GM12878 (cell line): ENCODE measurements around the gene ITGA7. TPM values are rescaled to one million over a fixed set of nuclear protein-coding genes. Genes with fewer than 3 reads are reported as not detected.

Experiments used
- ATAC-seq: fragments of 200-7000 bp; cut with Tn5 transposase; 3 replicates; pipeline ENCODE4 v1.9.1; 2020; ENCODE audit warnings: mild to moderate bottlenecking, moderate library complexity
- BruUV-seq: library from RNA; stranded (reverse); fragments of 400-500 nt; replicated peaks from 2 replicates; lab custom pipeline; 2021; lab: Mats Ljungman, UMichigan
- CTCF ChIA-PET: fragments of 300-600 bp; sonication (Branson Sonifier 250); formaldehyde crosslinking; extraction: SDS; loops from one replicate; lab custom pipeline; 2021; ENCODE audit warnings: inconsistent platforms; lab: Yijun Ruan, JAX
- POLR2A ChIA-PET: fragments of 350-600 bp; formaldehyde crosslinking; extraction: SDS; loops from one replicate; lab custom pipeline; 2021; ENCODE audit warnings: inconsistent platforms; lab: Charles Lee
- RAD21 ChIA-PET: fragments of 300-600 bp; sonication (Branson Sonifier 250); formaldehyde crosslinking; loops from one replicate; lab custom pipeline; 2023; ENCODE audit warnings: antibody characterized with exemption; ENCODE audit not compliant: unreplicated experiment; lab: Charles Lee
- SMC1A ChIA-PET: fragments of 300-600 bp; sonication (Branson Sonifier 250); formaldehyde crosslinking; loops from one replicate; lab custom pipeline; 2023; ENCODE audit not compliant: unreplicated experiment, uncharacterized antibody; lab: Charles Lee
- DNase-seq: peaks from one replicate; pipeline ENCODE4 v3.0.0-alpha.2; 2011; ENCODE audit warnings: low read depth, low spot score
- FAIRE-seq: peaks from 3 replicates; lab custom pipeline; 2011; peaks lifted over from hg19 to GRCh38; lab: Jason Lieb, UNC
- H2AFZ ChIP-seq: 2 replicates; pipeline ENCODE4 v1.6.0; 2011; ENCODE audit warnings: low read depth, low read length, control low read depth; ENCODE audit not compliant: control insufficient read depth
- H3K27ac ChIP-seq: 2 replicates; pipeline ENCODE4 v1.5.1; 2011; ENCODE audit warnings: control low read depth; ENCODE audit not compliant: control insufficient read depth, insufficient read depth
- H3K27me3 ChIP-seq, 2 experiments: replicated peaks in 1 of 2; 2 replicates each; pipeline versions ENCODE4 v1.6.0 to v1.6.1; 2011; ENCODE audit warnings: low read length in 1 of 2; ENCODE audit not compliant: control insufficient read depth in 2 of 2, insufficient read depth in 2 of 2
- H3K36me3 ChIP-seq, 2 experiments: 2 replicates each; pipeline ENCODE4 v1.5.1; 2011; ENCODE audit warnings: low read length in 1 of 2; ENCODE audit not compliant: control insufficient read depth in 2 of 2, insufficient read depth in 2 of 2
- H3K4me1 ChIP-seq: 2 replicates; pipeline ENCODE4 v1.6.1; 2011; ENCODE audit warnings: mild to moderate bottlenecking, low read length, moderate library complexity, mixed read lengths; ENCODE audit not compliant: control insufficient read depth, insufficient read depth
- H3K4me2 ChIP-seq: 2 replicates; pipeline ENCODE4 v1.6.0; 2011; ENCODE audit warnings: control low read depth; ENCODE audit not compliant: control insufficient read depth, insufficient read depth
- H3K4me3 ChIP-seq: fragments of 200-600 bp; sonication (generic); 2 replicates; pipeline ENCODE4 v1.5.1; 2016
- H3K79me2 ChIP-seq: 2 replicates; pipeline ENCODE4 v1.6.0; 2011; ENCODE audit warnings: low read length; ENCODE audit not compliant: control insufficient read depth, insufficient read depth
- H3K9ac ChIP-seq: 2 replicates; pipeline ENCODE4 v1.8.0; 2011; ENCODE audit warnings: low read length, control low read depth, mixed read lengths; ENCODE audit not compliant: control insufficient read depth, insufficient read depth
- H3K9me3 ChIP-seq: replicated peaks from 3 replicates; pipeline ENCODE4 v1.5.1; 2011; ENCODE audit warnings: mild to moderate bottlenecking, low read length; ENCODE audit not compliant: control insufficient read depth, insufficient read depth
- H4K20me1 ChIP-seq: 2 replicates; pipeline ENCODE4 v1.6.0; 2011; ENCODE audit not compliant: control insufficient read depth, insufficient read depth
- FOXK2 ChIP-seq: fragments of 450-650 bp; IDR thresholded peaks from 2 replicates; pipeline ENCODE4 v1.6.1; 2017; ENCODE audit warnings: mild to moderate bottlenecking, moderate library complexity
- FOXM1 ChIP-seq: IDR thresholded peaks from 2 replicates; pipeline ENCODE4 v1.6.1; 2012; ENCODE audit warnings: low read depth, mild to moderate bottlenecking, inconsistent platforms, low read length, moderate library complexity
- MTA2 ChIP-seq: fragments of 450-650 bp; IDR thresholded peaks from 2 replicates; pipeline ENCODE4 v1.6.1; 2016; ENCODE audit warnings: low read depth, mild to moderate bottlenecking, moderate library complexity
- NBN ChIP-seq: fragments of 450-650 bp; IDR thresholded peaks from 2 replicates; pipeline ENCODE4 v1.6.1; 2016
- SIX5 ChIP-seq: IDR thresholded peaks from 2 replicates; pipeline ENCODE4 v1.6.1; 2011; ENCODE audit warnings: mild to moderate bottlenecking, low read depth, low read length, moderate library complexity; ENCODE audit not compliant: severe bottlenecking
- ZNF207 ChIP-seq: fragments of 450-650 bp; IDR thresholded peaks from 2 replicates; pipeline ENCODE4 v1.6.1; 2014; ENCODE audit warnings: antibody characterized with exemption, mild to moderate bottlenecking, borderline replicate concordance
- ZNF217 ChIP-seq: fragments of 450-650 bp; IDR thresholded peaks from 2 replicates; pipeline ENCODE4 v1.6.1; 2017; ENCODE audit warnings: antibody characterized with exemption, mild to moderate bottlenecking
- ZNF384 ChIP-seq: IDR thresholded peaks from 2 replicates; pipeline ENCODE4 v1.6.1; 2012; ENCODE audit warnings: low read depth, mild to moderate bottlenecking, low read length, improper control_type of control experiment, borderline replicate concordance
- WGBS: methylation state at CpG from one replicate; pipeline ENCODE4 v1.1.6; 2016; ENCODE audit warnings: low lambda C conversion rate; ENCODE audit not compliant: insufficient replicate concordance, insufficient coverage; ENCODE audit errors: missing lambda C conversion rate; 5-methylcytosine and 5-hydroxymethylcytosine counted together
- in situ Hi-C: fragments of 300-500 bp; cut with MboI; formaldehyde crosslinking; loops from 9 replicates; pipeline ENCODE4 v1.14.3; 2018; ENCODE audit warnings: mixed read lengths
- intact Hi-C: fragments of 100-400 bp; cut with micrococcal nuclease; formaldehyde crosslinking; loops from one replicate; pipeline ENCODE4 v1.14.2; 2022; ENCODE audit not compliant: unreplicated experiment
- polyA plus RNA-seq, 11 experiments: library from polyadenylated mRNA; depleted of rRNA in 4 of 11; unstranded in 6 of 11; stranded (reverse) in 5 of 11; fragments of >200 nt; fragmentation: Nextera tagmentation in 4 of 11; fragmentation: Illumina TruSeq in 1 of 11; extraction: Ambion mirVana in 4 of 11; extraction: Trizol in 1 of 11; gene quantifications; 1 replicate in 1 of 11; 2 replicates in 10 of 11; pipeline versions ENCODE4 v1.2.1 to v1.2.3, GENCODE V29; 2011 to 2016; ENCODE audit warnings: inconsistent platforms in 2 of 11, missing spikeins in 2 of 11, low read depth in 1 of 11
- total RNA-seq, 4 experiments: library from RNA; depleted of rRNA in 3 of 4; stranded (reverse); fragments of >200 nt in 3 of 4; fragmentation: Illumina TruSeq in 1 of 4; extraction: Trizol in 1 of 4; gene quantifications; 2 replicates each; pipeline versions ENCODE4 v1.2.1 to v1.2.3, GENCODE V29; 2013 to 2021
- TF ChIP-seq, protein P1 (sequence below): fragments of 450-650 bp; IDR thresholded peaks from 2 replicates; pipeline ENCODE4 v1.6.1; 2016; ENCODE audit warnings: mild to moderate bottlenecking
- TF ChIP-seq, protein P2 (sequence below): fragments of 450-650 bp; IDR thresholded peaks from 2 replicates; pipeline ENCODE4 v1.6.1; 2018; ENCODE audit warnings: borderline replicate concordance, mild to moderate bottlenecking; ENCODE audit not compliant: partially characterized antibody

Gene ITGA7
- total and polyA plus RNA-seq, 10 of the 15 experiments (the other 5 are each of a cell fraction or from before 2014, with no cell fraction given) = 0.18 to 5.1 (median 1.5) TPM

DNA sequence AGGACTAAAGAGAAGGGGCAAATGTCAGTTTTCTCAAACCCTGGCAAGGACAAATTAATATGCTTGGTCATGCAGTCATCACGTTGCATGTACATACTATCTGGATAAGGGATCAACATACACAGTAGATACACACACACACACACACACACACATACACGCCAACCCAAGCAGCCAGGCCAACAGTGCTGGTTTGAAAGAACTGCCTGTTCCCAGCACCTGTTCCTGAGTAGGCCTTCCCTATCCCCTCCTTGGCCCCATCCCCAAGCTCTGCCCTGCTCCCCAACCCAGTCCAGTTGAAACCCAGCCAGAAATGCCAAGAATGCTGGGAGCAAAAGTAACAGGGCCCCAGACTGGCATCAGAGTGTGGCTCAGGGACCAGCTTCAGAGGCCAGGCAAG, 4.4 kb downstream of the ITGA7 start:
- CTCF ChIA-PET = no interaction called here
- POLR2A ChIA-PET = no interaction called here
- no peak overlapping the region for H3K27ac ChIP-seq
- no peak overlapping the region for H3K4me2 ChIP-seq
- FAIRE-seq = no peak
- in situ Hi-C loops = no loop called here
- no peak overlapping the region for H2AFZ ChIP-seq
- RAD21 ChIA-PET = no interaction called here
- BruUV-seq = no TSS peak
- intact Hi-C loops = no loop called here
- H3K9me3 ChIP-seq = no peaks in the 10 kb centered on the region
- ATAC-seq = no peak
- no peaks in the 10 kb centered on the region for H3K4me1 ChIP-seq
- no peak overlapping the region for H3K9ac ChIP-seq
- SMC1A ChIA-PET = no interaction called here
- TF ChIP-seq ZNF207 (no peak), SIX5 (no peak), ZNF384 (no peak), ZNF217 (no peak), FOXK2 (no peak), NBN (no peak), FOXM1 (no peak), MTA2 (no peak)
- TF ChIP-seq, protein P1, sequence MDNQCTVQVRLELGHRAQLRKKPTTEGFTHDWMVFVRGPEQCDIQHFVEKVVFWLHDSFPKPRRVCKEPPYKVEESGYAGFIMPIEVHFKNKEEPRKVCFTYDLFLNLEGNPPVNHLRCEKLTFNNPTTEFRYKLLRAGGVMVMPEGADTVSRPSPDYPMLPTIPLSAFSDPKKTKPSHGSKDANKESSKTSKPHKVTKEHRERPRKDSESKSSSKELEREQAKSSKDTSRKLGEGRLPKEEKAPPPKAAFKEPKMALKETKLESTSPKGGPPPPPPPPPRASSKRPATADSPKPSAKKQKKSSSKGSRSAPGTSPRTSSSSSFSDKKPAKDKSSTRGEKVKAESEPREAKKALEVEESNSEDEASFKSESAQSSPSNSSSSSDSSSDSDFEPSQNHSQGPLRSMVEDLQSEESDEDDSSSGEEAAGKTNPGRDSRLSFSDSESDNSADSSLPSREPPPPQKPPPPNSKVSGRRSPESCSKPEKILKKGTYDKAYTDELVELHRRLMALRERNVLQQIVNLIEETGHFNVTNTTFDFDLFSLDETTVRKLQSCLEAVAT = no peak
- TF ChIP-seq, protein P2, sequence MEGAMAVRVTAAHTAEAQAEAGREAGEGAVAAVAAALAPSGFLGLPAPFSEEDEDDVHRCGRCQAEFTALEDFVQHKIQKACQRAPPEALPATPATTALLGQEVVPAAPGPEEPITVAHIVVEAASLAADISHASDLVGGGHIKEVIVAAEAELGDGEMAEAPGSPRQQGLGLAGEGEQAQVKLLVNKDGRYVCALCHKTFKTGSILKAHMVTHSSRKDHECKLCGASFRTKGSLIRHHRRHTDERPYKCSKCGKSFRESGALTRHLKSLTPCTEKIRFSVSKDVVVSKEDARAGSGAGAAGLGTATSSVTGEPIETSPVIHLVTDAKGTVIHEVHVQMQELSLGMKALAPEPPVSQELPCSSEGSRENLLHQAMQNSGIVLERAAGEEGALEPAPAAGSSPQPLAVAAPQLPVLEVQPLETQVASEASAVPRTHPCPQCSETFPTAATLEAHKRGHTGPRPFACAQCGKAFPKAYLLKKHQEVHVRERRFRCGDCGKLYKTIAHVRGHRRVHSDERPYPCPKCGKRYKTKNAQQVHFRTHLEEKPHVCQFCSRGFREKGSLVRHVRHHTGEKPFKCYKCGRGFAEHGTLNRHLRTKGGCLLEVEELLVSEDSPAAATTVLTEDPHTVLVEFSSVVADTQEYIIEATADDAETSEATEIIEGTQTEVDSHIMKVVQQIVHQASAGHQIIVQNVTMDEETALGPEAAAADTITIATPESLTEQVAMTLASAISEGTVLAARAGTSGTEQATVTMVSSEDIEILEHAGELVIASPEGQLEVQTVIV = no peak
- TF ChIP-seq, all 136 proteins: peak for 0
- no peaks in the 10 kb centered on the region for H3K36me3 ChIP-seq
- no peak for DNase-seq
- peaks cover 0 to 3% of the 10 kb centered on the region in 2 experiments; a peak in 2 of 4 replicates for H3K27me3 ChIP-seq
- H3K79me2 ChIP-seq = no peaks in the 10 kb centered on the region
- WGBS = 27% methylated on average over 2 of the region's 2 CpGs
- no peaks in the 10 kb centered on the region for H4K20me1 ChIP-seq
- no peak overlapping the region for H3K4me3 ChIP-seq
